Keratinocyte (primary cell): Measurements from ENCODE around the gene SRXN1. TPM values are rescaled to one million over a fixed set of nuclear protein-coding genes. Genes with fewer than 3 reads are reported as not detected.

Source experiments
- DNase-seq: peaks from one replicate; pipeline ENCODE4 v3.0.0-alpha.2; 2011; ENCODE audit warnings: low read depth, missing footprints, low spot score
- FAIRE-seq: peaks from 2 replicates; lab custom pipeline; 2011; peaks lifted over from hg19 to GRCh38; lab: Jason Lieb, UNC
- H2AFZ ChIP-seq: 2 replicates; pipeline ENCODE4 v1.6.0; 2012; ENCODE audit warnings: low read length, control low read depth, inconsistent platforms; ENCODE audit not compliant: control insufficient read depth
- H3K27ac ChIP-seq: 2 replicates; pipeline ENCODE4 v1.5.1; 2011; ENCODE audit warnings: low read length; ENCODE audit not compliant: control insufficient read depth, insufficient read depth
- H3K27me3 ChIP-seq: 3 replicates; pipeline ENCODE4 v1.6.0; 2011; ENCODE audit warnings: low read length; ENCODE audit not compliant: control insufficient read depth, insufficient read depth; ENCODE audit errors: extremely low read depth
- H3K36me3 ChIP-seq, 2 experiments: 2 replicates in 1 of 2; 3 replicates in 1 of 2; pipeline ENCODE4 v1.5.1; 2011; ENCODE audit warnings: low read length in 2 of 2, mild to moderate bottlenecking in 1 of 2; ENCODE audit not compliant: control insufficient read depth in 2 of 2, insufficient read depth in 2 of 2; ENCODE audit errors: extremely low read depth in 1 of 2
- H3K4me1 ChIP-seq: 3 replicates; pipeline ENCODE4 v1.5.1; 2011; ENCODE audit warnings: low read length; ENCODE audit not compliant: control insufficient read depth, insufficient read depth; ENCODE audit errors: extremely low read depth
- H3K4me2 ChIP-seq: 3 replicates; pipeline ENCODE4 v1.6.0; 2011; ENCODE audit warnings: low read depth, low read length; ENCODE audit not compliant: control insufficient read depth, insufficient read depth; ENCODE audit errors: extremely low read depth
- H3K4me3 ChIP-seq, 3 experiments: fragments of 200-600 bp in 1 of 3; sonication (generic) in 1 of 3; 2 replicates in 2 of 3; 3 replicates in 1 of 3; pipeline ENCODE4 v1.5.1; 2011 to 2016; ENCODE audit warnings: low read length in 3 of 3, mild to moderate bottlenecking in 3 of 3, control low read depth in 2 of 3, inconsistent platforms in 1 of 3, low read depth in 1 of 3, mixed read lengths in 1 of 3, mixed run types in 1 of 3, moderate library complexity in 1 of 3; ENCODE audit not compliant: control insufficient read depth in 2 of 3, insufficient read depth in 2 of 3; ENCODE audit errors: extremely low read depth in 1 of 3
- H3K79me2 ChIP-seq: 2 replicates; pipeline ENCODE4 v1.6.0; 2012; ENCODE audit warnings: low read length; ENCODE audit not compliant: control insufficient read depth, insufficient read depth
- H3K9ac ChIP-seq: 3 replicates; pipeline ENCODE4 v1.6.0; 2011; ENCODE audit warnings: low read length; ENCODE audit not compliant: control insufficient read depth, insufficient read depth; ENCODE audit errors: extremely low read depth
- H3K9me1 ChIP-seq: 3 replicates; pipeline ENCODE4 v1.6.0; 2011; ENCODE audit warnings: low read length; ENCODE audit not compliant: control insufficient read depth, insufficient read depth; ENCODE audit errors: extremely low read depth
- H3K9me3 ChIP-seq: 2 replicates; pipeline ENCODE4 v1.5.1; 2012; ENCODE audit warnings: low read depth, low read length; ENCODE audit not compliant: control insufficient read depth
- H4K20me1 ChIP-seq: 3 replicates; pipeline ENCODE4 v1.6.0; 2011; ENCODE audit warnings: low read length; ENCODE audit not compliant: control insufficient read depth, insufficient read depth; ENCODE audit errors: extremely low read depth
- CTCF ChIP-seq, 3 experiments: IDR thresholded peaks in 1 of 3; conservative IDR thresholded peaks in 1 of 3; optimal IDR thresholded peaks in 1 of 3; 2 replicates in 2 of 3; 3 replicates in 1 of 3; pipeline versions ENCODE3 to v1.5.1; 2011; ENCODE audit warnings: low read length in 3 of 3, mild to moderate bottlenecking in 3 of 3, moderate library complexity in 2 of 3, control low read depth in 1 of 3, inconsistent platforms in 1 of 3; ENCODE audit not compliant: insufficient read depth in 2 of 3; ENCODE audit errors: extremely low read depth in 1 of 3
- EZH2 ChIP-seq: IDR thresholded peaks from one replicate; pipeline ENCODE4 v1.6.1; 2012; ENCODE audit warnings: inconsistent platforms, mild to moderate bottlenecking, low read length, moderate library complexity
- dilution Hi-C: fragments of 300-500 bp; cut with MboI; formaldehyde crosslinking; loops from one replicate; pipeline ENCODE4 v1.7.0; 2020; ENCODE audit warnings: low sequenced_read_pairs; ENCODE audit not compliant: extremely low pct_ligation_motif_present
- polyA plus RNA-seq, 5 experiments: library from polyadenylated mRNA; depleted of rRNA in 3 of 5; stranded (reverse) in 3 of 5; stranded (forward) in 1 of 5; unstranded in 1 of 5; fragments of >200 nt; gene quantifications; 1 replicate in 1 of 5; 2 replicates in 3 of 5; 3 replicates in 1 of 5; pipeline versions ENCODE4 v1.2.1 to v1.2.3, GENCODE V29; 2011 to 2012; ENCODE audit warnings: missing spikeins in 2 of 5, low read depth in 1 of 5, low replicate concordance in 1 of 5

SRXN1 gene
- polyA plus RNA-seq, 1 donor (not counting 4 experiments of a cell fraction or from before 2014, with no cell fraction given): 51.7 TPM

GRCh38 chr20:646107-646867 is 6.7 kb downstream of the SRXN1 start:
- no peak for FAIRE-seq

GRCh38 chr20:645318-646106 is 7.5 kb downstream of the SRXN1 start:
- FAIRE-seq (peak; percentile 52), DNase-seq (no peak)
- H3K4me2 ChIP-seq: no peak overlapping the region
- no peak overlapping the region for H3K27ac ChIP-seq
- H3K9me1 ChIP-seq: no peaks in the 10 kb centered on the region
- H2AFZ ChIP-seq: no peak overlapping the region
- peaks cover 16% of the 10 kb centered on the region for H3K27me3 ChIP-seq
- peaks cover 2% of the 10 kb centered on the region for H4K20me1 ChIP-seq
- peaks cover 22 to 24% of the 10 kb centered on the region in 2 experiments for H3K36me3 ChIP-seq
- H3K9me3 ChIP-seq: no peaks in the 10 kb centered on the region
- H3K4me1 ChIP-seq: no peaks in the 10 kb centered on the region
- dilution Hi-C loops: no loop called here
- no peak overlapping the region for H3K9ac ChIP-seq
- TF ChIP-seq CTCF (optimal IDR thresholded peaks at IDR 0.05 in 1 of 3, IDR thresholded peaks at IDR 0.05 in 1 of 3, conservative IDR thresholded peaks at IDR 0.05 in 1 of 3; ENCODE audit: extremely low read depth in 1 of 3, insufficient read depth in 2 of 3, low read length in 3 of 3) (peak; percentile 89 to 98 (median 95)), EZH2 (no peak)
- H3K79me2 ChIP-seq: peaks cover 7% of the 10 kb centered on the region
- H3K4me3 ChIP-seq: no peak overlapping the region

More at GRCh38 chr20:646107-646867, 6.7 kb downstream of the SRXN1 start:
- Histone ChIP-seq H3K9ac (no peak overlapping the region), H3K9me3 (no peaks in the 10 kb centered on the region), H3K4me1 (no peaks in the 10 kb centered on the region), H3K9me1 (no peaks in the 10 kb centered on the region), H3K27me3 (peaks cover 8% of the 10 kb centered on the region), H3K4me3 (no peak overlapping the region), H3K4me2 (no peak overlapping the region), H3K79me2 (peaks cover 14% of the 10 kb centered on the region), H2AFZ (no peak overlapping the region), H3K36me3 (peaks cover 24 to 30% of the 10 kb centered on the region in 2 experiments), H3K27ac (no peak overlapping the region), H4K20me1 (peaks cover 4% of the 10 kb centered on the region)
- dilution Hi-C loops: no loop called here
- DNase-seq: no peak
- TF ChIP-seq EZH2 (no peak), CTCF (optimal IDR thresholded peaks at IDR 0.05 in 1 of 3, IDR thresholded peaks at IDR 0.05 in 1 of 3, conservative IDR thresholded peaks at IDR 0.05 in 1 of 3; ENCODE audit: extremely low read depth in 1 of 3, insufficient read depth in 2 of 3, low read length in 3 of 3) (no peak)
